NCI-H2196 treated with DMSO at 0.1 percent for 48 hours (cell line): ENCODE data around the gene ZNF664.

ENCODE experiments used
- DNase-seq: peaks from one replicate; lab custom pipeline; 2025; ENCODE audit not compliant: unreplicated experiment; lab: John Stamatoyannopoulos, UW

The ZNF664 gene

DNA sequence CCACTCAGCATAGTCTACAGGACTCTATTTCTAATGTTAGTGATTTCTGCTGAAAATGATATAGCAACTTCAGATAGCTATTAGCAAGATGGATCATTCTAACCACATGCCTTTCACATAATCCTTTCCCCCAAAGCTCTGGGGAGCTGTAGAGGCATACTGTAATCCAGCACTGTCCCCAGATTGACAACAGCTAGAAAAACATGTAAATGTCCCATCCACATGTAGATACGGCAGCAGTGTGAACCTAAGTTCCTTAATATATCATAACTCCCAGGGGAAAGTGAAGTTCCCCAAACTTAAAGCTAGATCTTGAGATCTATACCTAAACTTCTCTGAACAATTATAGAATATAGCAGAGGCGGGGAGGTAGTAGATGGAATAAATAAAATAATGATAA lies 14.0 kb downstream of the ZNF664 start:
- DNase-seq = no peak

DNA sequence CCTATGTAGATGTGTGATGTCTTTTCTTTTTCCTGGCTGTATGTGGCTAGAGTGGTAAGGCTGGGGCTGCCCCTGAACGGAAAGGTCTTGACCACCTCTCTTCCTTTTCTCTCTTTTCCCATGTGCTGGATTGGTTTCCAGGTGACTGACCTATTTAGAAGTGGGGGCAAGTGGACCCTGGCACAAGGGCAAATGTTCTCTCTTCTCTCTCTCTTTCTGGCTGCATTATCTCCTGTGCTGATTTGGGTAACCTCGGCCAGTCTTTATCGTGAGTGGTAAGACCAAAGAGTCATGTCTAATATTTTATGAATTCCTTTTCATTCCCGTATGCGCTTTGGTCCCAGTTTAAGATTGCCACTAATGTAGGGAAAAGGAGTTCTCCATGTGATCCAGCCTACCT lies 16.2 kb downstream of the ZNF664 start:
- DNase-seq = no peak

DNA sequence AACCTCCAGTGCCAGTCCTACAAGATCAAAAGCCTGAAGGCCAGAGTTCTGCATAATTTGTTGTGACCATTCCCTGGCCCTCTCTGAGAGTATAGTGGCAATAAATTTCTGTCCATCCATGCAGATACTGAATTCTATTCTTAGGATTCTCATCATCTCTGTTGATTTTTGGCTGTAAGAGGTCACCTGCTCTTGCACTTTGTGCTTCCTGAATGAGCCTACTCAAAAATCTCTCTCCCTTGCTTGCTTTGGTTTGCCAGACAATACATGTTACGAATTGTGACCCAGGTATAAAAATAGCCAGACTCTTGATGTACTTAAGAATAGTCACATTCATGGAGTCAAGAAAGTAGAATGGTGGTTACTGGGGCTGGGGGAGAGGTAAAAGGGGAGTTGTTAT lies 16.7 kb downstream of the ZNF664 start:
- no peak for DNase-seq

DNA sequence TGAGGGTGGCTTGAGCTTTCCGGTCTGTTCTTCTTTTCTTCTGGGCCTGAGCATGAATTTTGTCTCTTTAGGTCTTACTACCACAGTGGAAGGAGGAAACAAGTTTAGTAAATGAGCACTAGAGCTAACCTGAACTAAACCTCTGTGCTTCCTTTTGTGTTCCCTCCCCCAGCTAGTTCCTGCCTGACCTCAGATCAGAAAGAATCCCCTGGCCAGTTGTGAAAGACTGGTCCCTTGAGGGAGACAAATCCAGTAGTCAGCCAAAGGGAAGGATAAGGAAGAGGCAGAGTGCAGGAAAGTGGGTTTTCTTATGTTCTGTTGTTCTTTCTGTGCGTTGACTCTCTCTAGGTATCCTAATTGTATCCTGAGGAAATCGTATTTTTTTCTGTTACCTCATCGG lies 17.5 kb downstream of the ZNF664 start:
- DNase-seq = no peak

DNA sequence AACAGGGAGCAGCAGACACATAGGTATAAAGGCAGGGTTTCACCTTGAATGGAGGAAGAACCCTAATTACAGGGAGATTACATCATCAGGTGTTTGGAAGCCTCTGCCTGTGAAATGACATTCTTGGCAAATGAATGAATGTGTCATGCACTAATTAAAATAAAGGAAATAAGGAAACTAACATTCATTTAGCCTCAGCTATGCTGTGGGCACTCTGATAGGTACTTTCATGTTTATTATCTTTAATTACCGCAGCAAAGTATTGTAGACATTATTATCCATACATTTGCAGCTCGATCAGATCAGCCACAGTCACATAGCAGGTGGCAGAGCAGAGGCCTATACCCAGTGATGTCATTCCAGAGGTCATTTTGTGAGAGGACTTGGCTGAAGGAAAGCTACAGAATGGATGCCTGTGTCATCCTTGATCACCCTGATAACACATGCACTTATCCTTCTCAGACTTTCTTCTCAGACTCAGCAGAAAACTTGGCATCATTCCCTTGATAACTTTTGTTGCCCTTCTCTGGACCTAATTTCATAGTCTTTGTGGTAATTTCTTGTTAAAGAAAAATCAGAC lies 18.4 kb downstream of the ZNF664 start:
- no peak for DNase-seq

DNA sequence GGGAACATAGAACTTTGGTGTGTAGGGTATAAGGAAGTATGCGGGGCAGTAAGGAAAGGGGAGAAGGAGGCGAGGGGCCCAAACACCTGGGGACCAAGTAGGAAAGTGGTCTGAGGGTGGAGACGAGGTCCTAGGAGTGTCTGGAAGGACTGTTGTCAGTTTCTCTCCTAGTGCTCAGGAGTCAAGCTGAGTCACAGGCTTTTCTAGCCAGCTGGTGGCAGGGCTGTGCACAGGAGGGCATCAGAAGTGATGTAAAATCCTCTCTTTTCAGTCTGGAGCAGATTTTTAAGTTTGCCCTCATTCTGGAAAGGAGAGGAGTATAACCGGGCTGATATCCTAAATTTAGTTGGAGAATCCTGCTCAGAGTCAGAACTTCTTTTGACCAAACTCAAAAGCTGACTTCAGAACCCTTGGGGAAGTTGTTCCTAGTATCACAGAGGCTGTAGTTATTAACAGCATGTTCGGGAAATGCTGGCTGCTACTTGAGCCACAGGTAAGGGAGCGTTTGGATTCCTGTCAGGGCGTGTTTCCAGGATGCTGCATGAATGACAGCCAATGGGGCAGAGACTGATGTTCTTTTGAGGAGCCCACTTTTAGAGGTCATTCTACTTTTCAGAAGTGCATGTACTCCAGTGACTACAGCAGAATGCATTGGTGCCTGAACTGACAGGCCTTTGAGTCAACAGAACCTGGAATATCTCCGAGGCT lies 19.3 kb downstream of the ZNF664 start:
- no peak for DNase-seq

DNA sequence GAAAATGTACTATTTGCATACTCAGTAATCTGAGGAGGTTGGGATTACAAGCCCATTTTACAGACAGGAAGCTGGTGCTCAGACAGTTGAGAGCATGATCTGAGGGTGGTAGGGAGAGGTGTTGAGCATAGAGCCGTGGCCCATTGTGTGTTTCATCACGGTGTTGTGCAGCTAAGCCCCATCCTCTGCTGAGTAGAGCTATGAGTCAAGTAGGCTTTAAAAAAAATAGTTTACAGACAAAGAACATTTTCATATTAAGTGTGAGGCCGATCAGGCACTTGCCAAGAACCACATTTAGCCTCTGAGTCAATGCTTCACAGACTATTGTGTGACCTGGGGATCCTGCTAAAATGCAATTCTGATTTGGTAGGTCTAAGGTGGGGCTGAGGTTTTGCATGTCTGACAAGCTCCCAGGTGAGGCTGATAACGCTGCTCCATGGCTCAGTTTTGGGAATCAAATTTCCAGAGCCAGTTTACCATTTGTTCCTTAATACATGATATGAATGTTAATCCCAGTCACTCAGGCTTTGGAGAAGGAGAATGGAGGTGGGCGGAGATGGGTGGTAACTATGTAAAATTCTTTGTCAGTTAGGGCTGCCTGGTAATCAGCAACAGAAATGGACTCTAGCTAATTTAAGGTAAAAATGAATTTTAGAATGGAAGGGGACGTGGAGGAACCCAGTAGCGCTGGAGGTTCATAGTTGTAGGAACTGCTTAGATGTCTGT lies 22.2 kb downstream of the ZNF664 start:
- no peak for DNase-seq

DNA sequence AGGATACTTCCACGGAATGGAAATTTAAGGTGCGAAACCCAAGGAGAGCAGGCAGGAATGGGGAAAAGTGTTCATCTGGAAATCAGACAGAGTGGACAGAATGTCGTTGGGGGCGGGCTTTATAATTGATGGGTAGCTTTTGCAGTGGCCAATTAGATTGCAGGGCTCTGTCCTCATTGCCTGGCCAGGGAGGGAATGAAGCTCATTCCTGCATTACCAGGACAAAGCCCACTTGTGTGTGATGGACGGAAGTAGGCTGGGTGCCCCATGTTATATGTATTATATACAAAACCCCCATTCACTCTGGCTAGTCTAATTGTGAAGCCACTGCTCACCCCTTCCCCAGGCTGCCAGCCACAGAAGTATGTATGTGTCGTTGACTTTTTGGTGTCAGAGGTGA lies 23.6 kb downstream of the ZNF664 start:
- no peak for DNase-seq

DNA sequence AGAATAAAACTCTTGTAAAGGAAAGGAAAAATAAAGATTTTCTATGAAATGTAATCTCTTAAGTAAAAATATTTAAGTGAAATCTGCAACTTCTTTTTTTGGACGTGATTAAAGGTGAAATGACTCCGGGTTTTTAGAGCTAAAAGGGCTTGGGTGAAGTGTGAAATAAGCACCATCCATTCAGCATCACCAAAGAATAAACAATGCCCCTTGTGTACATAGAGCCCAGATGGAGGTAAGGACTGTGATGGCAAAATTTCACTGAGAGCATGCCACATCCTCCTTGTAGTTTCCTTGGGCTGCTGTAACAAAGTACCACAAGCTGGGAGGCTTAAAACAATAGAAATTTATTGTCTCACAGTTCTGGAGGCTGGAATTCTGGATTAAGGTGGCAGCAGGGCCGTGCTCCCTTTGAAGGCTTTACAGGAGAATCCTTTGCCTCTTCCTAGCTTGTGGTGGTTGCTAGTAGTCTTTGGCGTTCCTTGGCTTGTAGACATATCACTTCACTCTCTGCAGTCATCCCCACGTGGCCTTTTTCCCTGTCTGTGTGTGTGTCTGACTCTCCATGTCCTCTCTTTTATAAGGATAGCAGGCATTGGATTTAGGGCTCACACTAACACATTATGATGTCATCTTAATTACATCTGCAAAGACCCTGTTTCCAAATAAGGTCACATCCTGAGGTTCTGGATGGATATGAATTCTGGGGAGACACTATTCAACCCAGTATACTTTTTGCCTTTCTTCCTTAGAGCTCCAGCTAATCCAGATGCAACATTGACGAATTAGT lies 24.2 kb downstream of the ZNF664 start:
- no peak for DNase-seq

DNA sequence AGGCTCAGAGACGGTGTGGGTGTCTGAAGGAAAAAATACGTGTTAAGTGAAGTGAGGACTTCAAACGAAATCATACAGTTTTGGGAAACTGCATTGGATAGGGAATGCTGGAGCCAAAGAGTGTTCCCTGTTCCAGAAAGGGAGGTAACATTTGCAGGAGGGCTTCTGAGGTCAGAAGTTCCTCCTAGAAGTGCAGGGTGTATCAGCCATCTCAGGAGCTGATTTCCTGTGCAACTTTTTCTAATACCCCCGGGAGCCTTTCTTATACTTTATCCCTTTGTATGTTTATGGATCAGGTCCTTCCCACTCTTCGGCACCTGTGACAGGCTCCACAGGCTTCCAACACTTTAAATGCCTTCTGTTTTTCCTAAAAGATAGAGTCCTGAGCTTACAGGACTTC lies 24.9 kb downstream of the ZNF664 start:
- DNase-seq = no peak

DNA sequence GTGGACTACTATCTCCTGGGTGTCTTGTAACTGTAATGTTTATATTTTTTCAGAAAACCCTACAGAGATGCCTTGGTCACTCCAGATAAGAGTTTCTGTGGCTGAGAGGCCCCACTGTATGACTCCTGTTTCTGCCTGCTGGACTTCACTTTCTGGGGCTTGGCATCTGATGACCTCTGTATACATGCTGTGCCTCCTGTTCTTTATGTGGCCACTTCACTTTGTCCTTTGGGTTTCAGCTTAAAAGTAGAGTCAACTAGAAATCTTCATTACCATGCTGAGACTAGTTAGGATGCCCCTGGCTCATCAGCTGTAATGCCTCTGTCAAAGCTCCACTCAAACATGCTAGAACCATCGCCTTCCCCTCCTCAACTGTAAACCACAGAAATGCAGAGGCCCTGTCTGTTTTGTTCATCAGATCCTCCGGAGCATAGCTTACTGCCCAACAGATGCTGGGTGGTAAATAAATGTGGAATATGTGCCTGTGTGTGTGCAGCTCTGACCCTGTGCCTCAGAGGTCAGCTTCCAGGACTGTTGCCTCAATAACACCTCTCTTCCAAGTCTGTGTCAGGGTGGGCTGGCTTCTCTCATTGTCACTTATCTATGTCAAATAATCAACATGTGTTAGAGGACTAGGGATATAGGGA lies 25.5 kb downstream of the ZNF664 start:
- no peak for DNase-seq

DNA sequence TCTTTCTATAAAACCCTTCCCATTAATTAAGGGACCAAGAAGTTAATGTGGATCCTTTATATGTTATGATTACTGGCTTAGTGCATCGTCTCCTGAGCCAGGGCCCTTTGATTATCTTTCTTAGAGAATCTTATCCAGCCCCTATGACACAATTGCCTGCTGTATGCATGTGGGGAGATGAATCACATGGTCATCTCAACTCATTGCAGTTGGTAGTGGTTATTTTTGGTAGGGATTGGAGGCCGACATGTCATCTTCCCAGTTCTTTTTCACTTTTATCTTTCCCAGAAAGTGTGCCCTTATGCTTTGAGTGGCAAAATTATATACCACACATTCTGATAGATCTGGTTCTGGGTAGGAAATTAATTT lies 26.0 kb downstream of the ZNF664 start:
- no peak for DNase-seq

DNA sequence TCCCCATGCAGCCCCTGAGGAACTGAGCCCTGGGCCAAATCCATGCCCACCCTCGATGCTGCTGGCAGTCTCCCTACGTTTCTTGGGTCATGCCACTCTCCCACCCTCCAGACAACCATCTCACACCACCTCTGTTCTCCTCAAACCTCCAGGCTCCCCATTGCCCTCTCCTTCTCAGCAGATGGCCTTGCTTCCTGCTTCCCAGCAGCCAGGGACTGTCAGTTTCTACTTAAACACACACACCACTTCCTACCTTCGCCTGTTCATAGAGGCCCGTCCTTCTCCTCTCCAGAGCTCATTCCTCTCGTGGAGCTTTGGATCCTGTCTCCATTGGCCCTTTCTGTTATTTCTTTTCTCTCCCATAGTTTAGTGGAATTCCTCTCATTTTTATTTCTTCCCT lies 27.1 kb downstream of the ZNF664 start:
- no peak for DNase-seq

DNA sequence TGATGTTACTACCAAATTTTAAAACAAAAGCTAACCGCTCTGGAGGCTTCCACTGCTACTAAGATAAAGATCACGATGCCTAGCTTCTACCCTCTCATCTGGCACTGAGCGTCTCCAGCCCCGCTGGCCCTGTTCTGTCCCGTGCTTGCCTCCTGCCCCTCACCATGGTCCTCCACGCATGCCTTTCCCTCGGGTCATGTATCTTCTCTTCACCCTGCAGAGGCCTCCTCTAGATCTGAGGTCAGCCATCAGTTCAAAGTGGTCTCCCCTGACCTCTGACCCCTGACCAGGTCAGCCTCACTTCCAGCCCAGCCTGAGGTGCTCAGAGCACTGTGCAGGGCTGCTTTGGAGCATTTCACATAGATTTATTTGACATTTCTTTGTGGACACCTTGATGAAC lies 28.3 kb downstream of the ZNF664 start:
- DNase-seq = no peak

DNA sequence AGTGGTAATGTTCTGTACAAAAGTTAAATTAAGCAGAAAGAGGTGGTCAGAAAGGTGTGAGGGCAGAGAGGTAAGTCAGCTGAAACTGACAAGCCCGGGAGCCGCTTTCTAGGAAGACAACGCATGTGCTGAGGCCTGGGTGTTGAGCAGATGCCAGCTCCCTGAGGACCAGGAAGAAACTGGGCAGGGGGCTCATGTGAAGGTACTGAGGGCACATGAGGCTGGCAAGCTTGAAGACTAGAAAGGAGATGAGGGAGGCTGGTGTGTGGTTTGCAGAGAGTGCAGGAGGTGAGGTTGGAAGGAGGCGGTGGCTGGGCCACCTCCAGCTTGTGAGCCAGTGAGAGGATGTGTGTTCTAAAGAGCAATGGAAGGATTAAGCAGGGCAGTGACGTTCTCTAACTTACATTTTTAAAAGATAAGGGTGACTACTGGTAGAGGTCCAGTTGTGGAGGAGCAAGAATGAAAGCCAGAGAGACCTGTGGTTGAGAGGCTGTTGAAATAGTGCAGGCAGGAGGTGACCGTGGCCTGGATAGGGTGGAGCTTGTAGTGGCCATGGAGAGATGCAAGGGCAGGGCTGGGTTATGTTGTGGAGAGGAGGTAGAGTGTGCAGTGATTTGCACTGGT lies 29.1 kb downstream of the ZNF664 start:
- no peak for DNase-seq

DNA sequence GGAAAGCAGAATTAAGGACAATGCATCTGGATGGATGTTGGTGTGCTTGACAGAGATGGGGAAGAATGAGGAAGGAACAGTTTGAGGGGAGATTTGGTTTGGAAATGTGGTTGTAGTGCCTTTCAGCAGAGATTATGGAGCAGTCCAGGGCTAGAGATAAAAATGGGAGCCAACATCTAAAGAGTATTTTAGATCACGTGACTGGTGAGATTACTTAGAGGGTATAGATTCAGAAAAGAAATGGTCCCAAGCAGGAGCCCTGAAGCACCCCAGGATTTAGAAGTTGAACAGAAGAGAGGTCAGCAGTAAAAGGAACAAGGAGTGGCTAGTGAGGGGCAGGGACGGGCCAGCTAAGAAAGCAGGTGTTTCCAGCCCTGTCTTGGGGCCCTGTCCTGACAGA lies 29.6 kb downstream of the ZNF664 start:
- DNase-seq = no peak

DNA sequence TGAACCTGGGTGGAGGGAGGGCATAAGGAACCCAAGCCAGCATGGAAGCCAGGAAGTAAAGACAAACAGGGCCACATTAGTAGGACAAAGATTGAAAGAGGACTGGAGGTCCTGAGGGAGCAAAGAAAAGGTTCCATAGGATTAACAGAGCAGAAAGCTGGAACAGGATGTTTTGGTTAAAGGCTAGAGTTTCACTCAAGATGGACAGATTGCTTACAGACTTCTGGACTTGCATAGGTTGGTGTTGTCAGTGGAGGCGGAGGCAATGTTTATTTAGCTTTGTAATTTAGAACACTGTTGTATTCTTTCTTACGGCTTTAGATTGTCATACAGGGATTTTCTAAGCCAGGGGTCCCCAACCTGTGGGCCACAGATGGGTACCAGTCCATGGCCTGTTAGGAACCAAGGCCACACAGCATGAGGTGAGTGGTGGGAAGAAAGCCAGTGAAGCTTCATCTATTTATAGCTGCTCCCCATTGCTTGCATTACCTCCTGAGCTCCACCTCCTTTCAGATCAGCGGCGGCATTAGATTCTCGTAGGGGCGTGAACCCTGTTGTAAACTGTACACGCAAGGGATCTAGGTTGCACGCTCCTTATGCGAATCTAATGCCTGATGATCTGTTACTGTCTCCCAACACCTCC lies 31.3 kb downstream of the ZNF664 start:
- no peak for DNase-seq

DNA sequence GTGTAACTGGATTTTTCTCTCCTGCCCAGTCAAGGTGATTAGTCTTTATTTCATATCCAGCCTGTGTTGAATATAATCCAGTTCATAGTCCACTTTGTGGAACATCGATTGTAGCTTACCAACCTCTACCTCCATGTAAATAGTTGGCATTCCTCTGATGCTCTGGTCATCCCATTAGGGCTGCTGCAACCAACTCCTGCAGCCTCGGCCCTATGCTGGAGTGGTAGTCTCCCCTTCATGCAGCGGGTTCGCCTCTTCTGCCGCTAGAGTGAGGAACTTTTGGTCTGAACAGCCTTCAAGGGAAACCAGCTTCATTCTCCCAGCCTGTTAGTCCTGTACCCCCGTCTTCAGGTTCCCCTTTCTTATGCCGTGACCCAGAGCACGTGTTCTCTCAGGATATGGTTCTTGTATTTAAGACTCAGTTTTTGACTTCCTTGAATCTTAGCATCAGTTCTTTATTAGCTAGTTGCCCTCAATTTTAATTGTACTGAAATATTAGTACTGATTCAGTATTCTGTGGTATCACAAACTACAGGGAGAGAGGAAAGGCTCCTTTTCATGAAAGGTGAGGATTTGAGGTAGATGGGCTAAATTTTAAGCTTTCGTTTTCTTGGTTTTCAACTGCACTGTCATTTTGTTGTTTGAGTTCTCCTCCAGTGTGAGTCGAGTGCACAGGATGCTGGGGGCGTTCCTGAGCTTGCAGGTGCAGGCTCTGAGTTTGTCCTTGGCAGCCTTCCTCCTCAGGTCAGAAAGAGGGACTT lies 33.2 kb downstream of the ZNF664 start:
- no peak for DNase-seq

DNA sequence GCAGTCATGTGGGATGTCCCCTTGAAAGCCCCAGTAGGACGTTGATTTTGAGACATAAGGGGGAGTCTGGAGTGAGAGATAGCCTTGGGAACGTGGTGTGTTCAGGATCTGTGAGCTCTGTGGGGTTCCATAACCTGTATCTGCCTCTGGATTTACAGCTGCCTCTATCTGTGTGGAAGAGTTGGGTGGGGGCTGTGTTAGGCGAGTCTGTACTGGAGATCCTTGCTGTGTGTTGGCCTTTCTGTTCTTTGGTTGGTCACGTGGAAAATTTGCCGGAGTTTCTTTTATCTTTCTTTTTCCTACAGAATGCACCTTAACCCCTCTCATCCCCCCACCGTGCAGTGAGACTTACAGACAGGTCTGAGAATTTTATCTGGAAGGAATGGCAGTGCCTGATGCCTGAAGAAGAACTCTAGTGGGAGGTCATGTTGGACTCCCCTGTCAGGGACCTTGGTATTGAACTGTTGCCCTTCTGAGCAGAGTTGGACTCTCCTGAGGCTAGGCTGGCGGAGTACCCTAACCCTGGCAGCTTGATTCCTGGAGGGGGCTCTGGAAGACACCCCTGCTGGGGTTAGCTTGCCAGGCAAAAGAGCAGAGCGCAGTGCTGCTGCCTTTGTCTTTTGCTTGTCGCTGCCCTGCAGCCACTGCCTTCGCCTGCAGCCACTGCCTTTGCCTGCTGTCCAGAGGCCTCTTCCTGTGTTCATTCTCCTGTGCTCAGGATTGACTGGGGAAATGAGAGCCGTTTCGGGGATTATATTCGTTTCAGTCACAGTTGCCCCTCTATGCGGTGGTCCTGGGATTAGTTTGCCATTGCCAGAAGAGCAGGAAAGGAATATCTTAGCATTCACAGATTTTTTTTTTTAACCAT lies 34.1 kb downstream of the ZNF664 start:
- DNase-seq = no peak
